ENCODE results near the gene PMEPA1.

Gene PMEPA1

DNA sequence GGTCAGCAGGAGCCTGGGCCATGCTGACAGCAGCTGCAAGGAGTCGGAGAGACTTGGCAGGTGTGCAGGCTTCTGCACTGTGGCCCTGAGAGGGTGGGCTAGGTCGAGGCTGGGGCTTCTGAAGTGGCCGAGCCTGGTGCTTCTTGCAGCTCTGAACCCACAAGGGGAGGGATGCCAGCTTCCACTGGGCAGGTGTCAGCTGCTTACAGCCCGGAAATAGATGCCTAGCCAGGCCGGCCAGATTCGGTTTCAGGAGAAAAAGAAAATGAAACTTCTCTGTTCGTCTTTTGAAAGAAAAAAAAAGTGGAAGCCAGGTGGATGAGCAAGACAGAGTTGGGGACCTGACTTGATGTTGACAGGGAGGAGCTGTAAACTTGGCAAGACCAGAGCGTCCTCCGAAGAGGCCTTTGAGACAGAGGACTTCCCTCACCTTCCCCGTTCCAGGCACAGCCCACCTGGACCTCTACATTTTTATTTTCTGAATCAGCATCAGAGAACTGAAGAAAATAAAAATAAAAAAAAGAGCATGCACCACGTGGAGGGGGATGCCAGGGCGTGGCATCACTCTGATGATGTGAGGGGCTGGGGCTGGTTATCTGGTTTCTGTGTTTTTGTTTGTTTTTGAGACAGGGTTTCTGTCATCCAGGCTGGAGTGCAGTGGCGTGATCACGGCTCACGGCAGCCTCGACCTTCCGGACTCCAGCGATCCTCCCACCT lies 89.4 kb downstream of the PMEPA1 start, which contains the start of gene ZBP1:
Gene ZBP1, minus strand, starts transcription at position 153 of the 717 bp plus-strand sequence. Its CDS starts 131 bp downstream, at position 22.
- peak; percentile 31 to 41 for DNase-seq

DNA sequence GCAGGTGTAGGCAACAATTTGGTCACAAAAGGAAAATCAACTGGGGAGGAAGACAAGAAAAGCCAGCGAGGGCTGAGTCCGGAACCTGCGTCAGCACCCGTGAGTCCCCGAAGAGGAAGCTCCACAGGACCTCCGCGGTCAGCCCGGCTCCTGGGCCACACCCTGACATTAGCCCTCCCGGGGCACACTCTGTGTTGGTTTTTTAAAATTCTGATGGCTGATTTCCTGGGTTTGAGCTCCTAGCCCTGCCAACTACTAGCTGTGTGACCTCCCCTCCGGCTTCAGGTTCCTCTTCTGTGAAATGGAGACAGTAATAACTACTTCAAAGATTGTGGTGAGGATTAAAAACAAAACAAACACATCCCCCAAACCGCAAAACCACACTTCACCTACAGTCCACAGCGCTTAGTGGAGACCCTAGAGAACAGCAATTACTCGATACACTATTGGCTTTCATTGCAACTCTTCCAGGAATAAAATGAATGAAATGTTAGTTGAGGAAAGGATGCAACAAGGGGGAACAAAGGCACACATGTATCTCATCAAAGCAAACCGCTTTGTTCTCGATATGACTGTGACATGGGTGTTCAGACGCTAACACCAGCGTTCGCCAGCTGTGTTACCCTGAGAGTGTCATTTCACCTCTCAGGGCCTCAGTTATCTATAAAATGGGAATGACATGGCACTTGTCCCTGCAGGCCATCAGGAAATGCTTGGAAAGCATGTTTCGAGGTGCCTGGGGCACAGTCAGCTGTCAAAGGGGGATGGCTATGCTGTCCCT lies 90.6 kb downstream of the PMEPA1 start:
- DNase-seq = peak; percentile 49

DNA sequence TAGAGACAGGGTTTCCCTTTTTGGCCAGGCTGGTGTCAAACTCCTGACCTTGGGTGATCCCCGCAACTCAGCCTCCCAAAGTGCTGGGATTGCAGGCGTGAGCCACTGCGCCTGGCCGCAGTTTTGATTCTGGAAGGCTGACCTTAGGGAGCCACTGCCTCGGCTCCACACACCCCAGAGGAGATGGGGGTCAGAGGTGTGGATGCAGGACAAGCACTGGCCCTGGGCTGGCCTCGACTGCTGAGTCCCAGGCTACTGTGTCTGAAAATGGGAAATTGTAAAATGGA lies 91.1 kb downstream of the PMEPA1 start:
- no peak for DNase-seq

DNA sequence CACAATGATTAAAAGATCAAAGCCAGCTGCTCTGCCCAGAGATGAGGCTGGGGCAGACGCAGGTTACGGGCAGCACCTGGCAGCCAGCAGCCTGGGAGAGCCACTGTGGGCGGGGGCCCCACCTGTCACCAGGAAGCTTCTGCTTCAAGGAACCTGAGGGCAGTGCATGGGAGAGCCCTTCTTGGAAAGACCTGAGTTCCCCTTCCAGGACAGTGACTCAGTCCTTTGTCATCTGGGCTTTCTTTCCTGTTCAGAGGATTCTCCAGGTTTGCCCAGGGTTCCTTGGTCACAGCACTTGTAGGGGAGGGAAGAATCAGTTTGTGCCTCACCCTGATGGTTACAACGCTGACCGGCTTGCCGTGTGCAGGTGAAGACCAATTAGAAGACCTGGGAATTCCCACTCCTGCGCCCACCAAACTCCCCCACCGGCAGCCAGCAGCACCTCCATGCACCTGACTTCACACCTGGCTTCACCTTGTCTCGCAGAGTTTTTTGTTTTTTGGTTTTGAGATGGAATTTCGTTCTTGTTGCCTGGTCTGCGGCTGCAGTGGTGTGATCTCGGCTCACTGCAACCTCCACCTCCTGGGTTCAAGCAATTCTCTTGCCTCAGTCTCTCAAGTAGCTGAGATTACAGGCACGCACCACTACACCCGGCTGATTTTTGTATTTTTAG lies 91.6 kb downstream of the PMEPA1 start:
- DNase-seq = no peak

DNA sequence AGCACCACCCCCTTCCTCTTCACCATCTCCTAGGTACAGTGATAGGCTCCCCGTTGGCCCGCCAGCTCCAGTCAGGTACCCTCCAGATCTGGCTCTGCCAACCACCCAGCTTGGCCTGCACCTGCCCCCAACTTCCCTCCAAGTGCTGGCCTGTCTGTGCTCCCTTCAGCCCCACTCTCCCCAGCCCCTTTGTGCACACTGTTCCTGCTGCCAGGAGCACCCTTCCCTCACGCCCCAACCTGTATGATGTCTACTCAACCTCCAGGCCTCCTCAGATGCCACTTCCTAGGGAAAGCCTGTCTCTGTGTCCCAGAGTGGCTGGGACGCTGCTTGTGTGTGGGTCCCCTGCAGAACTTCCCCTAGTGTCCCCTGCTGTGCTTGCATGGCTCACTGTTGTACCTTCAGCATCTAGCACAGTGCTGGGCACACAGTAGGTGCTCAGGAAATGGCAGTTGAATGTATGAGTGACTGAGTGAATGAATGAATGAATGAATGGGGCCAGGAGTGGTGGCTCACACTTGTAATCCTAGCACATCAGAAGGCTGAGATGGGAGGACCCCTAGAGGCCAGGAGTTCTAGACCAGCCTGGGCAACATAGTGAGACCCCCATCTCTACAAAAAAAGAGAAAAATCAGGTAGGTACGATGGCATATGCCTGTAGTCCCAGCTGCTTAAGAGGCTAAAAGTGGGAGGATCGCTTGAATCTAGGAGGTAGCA lies 92.6 kb downstream of the PMEPA1 start:
- no peak for DNase-seq

DNA sequence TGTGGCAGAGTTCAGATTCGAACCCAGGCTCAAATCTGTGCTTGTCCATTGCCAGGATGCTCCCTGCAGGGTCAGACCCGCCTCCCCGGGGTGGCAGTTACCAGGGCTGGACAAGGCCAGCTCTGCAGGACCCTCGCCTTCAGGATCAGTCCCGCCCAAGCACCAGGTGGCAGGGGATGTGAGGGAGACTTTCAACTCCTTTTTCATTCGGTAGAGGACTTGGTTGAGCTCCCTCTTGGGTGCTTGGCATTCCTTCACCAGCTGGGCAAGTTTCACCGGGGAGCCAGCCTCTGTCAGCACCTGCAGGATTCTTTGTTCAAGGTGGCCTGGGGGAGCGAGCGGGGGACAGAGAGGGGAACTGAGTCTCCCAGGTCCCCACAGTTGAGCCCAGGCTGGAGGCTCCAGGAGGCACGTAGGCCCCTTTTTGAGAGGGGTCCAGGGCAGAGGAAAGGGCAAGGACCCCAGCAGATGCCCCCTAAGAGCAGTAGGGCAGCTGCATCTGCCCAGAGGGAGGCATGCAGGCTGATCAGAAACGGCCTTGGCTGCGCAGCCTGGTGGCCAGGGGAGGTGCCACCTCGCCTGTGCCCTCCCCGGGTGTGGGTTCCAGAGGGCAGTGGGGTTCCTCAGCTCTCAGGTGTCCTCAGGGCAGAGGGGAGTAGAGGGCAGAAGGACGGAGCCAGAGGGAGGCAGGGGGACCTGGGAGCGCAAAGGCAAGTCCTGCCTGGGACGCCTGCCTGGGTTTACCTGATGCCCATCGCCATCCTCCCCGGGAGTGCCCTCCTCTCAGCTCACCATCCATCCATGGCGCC lies 93.5 kb downstream of the PMEPA1 start:
- DNase-seq = no peak

DNA sequence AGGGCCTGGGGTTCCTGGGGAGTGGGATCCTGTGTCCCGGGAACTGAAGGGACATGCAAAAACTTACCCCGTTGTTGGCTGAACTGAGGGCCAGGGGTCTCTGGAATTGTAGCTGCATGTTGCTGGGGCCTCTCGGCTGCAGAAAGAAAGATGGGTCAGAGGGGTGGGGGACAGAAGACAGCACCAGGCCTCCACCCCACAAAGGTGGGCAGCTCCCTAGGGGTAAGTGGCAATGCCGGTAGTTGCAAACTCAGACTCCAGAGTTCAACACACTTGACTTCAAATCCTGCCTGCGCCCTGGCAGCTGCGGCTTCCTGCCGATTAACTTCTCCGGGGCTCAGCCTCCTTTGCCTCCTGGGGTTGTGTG lies 94.4 kb downstream of the PMEPA1 start:
- DNase-seq = no peak

DNA sequence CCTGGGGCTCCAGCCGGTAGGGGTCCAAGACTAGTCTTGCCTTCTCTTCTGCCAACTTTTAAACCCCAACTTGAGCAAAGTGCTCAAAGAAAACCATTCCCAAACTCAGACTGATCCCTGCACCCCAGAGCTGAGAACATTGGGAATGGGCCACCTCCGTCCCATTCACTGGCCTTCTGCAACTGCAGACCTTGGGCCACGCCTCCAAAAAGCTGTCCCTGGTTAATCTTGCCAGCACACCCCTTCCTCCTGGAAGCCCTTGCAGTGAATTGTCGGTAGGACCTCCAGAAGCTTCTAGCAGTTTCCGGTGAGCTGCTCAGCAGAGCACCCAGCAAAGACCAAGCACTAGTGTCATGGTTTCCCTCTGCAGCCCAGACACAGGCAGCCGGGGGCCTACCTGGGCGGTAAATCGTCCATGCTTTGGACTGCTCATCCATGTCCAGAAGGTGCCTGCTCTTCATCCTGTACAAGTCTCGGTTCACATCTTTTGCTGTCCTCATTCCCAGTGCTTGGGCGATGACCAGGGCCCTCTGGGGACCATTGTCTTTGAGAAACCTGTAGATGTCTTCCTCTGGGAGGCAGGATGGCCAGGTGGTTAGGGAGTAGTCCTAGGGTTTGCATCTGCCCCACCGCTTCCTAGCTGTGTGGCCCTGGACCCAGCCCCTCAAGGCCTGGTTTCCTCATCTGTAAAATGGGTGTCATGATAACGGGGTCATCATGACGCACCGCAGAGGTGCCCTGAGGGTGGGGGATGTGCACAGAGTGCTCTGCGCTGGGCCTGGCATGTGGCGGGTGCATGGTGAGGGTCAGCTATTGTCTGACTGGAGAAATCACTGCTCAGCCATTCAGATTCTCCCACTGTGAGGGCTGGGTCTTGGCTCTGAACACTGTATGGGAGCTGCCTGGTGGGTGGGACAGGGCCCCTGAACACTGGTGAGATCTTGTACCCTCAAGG lies 95.0 kb downstream of the PMEPA1 start:
- DNase-seq = no peak

DNA sequence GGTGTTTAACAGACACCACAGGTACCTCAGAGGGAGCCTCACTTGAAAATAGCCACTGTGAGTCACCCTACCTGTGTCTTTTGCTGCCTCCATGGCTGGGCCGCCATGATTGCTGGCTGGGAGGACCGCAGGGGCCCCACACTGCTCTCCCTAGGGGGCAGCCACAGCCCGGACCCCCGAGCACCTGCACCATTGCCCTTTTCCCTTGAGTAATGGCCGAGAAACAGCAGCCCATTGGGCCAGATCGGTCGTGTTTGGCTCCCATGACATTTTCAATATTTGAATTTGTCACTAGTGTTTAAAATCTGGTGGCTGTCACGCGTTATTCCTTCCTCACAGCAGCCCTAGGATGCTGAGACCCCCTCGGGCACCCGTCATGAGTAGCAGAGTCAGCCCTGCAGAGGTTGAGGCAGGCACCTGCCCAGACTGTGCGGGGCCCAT lies 96.3 kb downstream of the PMEPA1 start:
- DNase-seq = no peak

DNA sequence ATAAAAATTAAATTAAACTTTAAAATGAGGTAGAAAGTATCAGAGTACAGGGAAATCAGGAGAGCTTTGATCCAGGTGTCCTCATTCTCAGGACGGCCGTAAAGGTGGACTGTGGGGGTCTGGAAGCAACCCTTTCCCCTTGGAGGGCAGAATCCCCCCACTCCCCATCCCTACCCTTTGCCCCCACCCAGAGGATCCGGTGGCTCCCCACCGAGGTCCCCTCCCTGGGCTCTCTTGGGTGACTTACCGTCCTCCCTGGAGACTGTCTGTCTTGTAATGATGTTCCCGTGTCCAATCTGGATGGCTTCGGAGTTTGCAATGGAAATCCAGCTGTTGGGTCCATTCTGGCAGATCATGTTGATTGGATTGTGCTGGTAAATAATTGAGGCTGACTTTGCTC lies 96.9 kb downstream of the PMEPA1 start:
- no peak for DNase-seq

DNA sequence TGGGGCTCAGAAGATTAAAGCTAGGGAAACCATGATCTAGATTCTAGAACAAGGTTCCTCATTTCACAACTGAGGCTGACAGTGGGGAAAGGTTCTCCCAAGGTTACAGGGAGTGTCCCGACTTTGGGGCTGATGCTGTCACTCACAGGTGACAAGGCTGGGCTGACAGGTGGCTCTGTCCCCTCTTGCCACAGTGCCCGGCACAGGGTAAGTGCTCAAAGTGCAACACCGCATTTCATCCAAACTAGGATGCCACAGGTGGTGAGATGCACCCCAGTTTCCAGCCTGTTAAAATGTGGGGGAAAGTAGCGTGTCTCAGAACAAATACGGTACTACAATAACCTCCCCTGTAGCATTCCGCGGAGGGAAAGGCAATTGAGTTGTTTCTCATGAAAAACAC lies 97.4 kb downstream of the PMEPA1 start:
- no peak for DNase-seq

DNA sequence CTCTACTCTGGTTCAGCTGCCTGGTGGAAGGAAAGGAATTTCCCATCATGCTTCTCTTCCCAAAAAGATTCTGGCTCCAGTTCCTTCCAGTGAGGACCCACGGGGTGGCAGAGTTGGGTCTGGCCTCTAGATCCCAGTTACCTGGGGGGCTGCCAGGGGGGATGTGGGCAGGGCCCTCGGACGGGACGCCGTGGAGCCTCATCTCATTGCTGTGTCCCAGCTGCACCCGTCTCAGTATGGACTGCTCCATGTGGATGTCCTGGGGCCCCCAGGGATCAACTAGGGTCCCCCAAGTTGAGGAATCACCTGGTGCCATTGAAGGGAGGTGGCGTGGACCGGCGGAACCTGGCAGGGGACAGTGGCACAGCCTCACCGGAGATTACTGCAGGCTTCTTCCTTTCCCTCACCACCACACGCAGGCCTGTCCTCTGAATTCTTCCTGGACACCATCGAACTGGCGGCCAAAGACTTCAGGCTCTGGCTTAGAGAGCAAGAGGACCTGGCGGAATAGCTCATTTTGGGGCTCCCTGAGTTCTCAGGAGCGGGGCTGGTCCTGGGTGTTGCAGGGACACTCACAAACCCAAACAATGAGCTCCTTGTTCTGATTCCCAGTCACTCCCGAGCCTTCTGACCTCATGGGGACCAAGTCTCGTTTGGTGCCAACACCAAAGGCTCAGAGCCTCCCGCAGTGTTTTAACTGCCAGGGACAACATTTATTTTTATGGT lies 98.1 kb downstream of the PMEPA1 start:
- no peak for DNase-seq

DNA sequence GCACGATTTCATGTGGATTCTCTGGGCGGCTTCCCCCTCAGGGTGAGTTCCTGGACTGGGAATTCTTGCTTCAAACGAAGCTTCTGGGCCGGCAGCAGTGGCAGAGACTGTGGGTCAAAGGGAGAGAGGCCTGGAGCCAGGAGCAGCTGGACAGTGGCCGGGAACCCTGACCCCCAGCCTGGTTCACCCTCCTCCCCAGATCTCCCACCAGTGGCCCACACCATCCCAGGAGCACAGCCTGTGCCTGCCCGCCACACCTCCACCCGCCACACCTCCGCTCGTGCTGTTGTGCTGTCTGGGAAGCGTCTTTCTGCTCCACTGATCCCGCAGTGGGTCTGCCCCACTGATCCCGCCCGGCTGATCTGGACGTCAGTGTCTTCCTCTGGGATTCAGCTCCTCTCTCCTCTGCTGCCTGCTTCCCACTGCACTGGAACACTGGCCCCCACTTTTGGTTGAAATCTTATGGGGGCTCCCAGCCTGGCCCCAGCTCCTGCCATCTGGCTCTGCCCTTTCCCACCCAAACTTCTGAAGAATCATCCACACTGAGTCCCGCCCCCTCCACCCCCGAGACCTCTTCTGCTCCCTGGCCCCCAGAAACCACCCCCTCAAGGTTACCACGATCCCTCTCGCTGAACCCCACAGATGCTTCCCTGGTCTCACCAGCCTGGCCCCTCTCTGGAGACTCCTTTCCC lies 99.4 kb downstream of the PMEPA1 start:
- DNase-seq = no peak

DNA sequence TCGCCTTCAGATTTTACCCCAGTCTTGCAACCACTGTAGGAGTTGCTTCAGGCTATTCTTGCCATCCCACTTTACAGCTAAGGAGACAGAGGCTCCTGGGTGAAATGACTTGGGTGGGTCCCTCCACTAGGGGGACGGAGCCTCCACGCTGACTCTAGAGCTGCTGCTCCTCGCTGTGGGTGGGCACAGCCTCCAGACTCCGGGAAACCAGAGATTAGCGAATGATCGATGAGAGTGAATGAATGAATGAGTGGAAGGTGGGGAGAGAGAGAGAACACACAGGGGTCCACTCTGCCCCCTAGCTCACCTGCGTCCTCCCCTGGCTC lies 100.0 kb downstream of the PMEPA1 start:
- DNase-seq = no peak

DNA sequence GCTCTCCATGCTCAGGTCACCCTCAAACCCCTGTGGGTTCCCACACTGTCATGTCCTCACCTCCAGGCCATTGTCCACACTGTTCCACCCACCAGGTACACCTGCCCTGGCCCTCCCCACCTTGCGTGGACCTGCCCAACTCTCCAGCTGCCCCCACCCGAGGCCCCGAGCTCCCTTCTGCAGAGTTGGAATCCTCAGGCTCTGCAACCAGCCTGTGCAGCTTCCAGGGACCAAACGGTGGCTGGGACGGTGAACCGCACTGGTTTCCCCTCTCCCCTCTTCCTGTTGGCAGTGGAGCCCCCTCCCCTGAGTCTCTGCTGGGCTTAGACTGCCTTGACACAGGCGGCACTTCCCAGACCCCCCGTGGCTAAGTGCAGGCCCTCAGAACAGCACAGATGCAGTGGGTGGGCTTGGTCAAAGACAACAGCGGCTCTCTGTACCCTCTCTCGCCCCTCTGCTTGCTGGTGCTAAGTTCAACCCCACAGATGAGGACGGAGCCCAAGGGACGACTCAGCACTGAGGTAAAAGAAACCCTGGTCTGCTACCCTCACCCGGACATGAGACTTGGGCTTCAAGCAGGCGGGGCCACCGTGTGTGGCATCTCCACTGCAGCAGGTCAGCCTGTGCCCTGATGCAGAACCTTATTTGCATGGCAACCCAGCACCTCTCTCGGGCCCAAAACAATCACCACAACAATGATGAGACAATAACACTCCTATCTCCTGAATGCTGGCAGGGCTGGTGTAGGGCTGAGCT lies 100.6 kb downstream of the PMEPA1 start:
- DNase-seq = no peak

DNA sequence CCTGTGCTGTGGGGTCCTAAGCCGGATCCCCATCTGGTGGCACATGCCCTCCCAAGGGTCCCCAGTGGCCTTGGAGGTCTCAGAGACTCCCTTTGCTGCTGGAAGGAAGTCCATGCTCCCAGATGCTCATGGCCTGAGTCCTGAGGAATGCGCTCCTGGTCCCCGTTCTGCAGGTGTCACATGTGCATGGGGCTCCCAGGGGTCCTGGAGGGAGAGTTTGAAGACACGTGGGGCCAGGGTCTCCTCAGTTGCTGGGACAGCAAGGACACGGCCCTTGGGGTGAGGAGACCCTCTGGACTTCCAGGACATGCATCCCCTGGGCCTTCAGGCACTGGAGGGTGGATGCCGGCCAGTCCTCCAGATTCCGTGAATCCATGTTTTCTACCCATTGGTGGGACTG lies 101.3 kb downstream of the PMEPA1 start:
- no peak for DNase-seq

DNA sequence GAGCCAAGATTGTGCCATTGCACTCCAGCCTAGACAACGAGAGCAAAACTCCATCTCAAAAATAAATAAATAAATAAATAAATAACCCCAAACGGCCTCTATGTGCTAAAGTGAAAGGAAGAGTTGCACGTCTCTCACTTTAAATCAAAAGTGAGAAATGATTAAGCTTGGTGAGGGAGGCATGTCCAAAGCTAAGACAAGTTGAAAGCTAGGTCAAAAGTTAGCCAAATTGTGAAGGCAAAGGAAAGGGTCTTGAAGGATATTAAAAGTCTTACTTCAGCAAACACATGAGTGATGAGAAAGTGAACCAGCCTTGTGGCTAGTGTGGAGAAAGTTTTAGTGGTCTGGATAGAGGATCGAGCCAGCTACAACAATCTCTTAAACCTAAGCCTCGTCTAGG lies 103.9 kb downstream of the PMEPA1 start:
- no peak for DNase-seq

DNA sequence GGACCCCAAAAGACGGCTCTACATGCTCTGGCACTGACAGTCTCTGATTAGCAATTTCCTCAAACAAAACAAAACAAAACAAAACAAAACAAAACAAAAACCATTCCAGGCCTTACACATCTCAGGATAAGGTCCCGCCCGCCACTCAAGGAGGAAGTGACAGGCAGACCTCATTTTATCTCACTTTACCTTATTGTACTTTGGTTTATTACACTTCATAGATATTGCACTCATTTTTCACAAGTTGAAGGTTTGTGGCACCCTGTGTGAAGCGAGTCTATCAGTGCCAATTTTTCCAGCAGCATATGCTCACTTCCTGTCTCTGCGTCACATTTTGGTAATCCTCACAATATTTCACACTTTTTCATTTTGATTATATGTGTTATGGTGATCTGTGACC lies 104.8 kb downstream of the PMEPA1 start:
- no peak for DNase-seq

DNA sequence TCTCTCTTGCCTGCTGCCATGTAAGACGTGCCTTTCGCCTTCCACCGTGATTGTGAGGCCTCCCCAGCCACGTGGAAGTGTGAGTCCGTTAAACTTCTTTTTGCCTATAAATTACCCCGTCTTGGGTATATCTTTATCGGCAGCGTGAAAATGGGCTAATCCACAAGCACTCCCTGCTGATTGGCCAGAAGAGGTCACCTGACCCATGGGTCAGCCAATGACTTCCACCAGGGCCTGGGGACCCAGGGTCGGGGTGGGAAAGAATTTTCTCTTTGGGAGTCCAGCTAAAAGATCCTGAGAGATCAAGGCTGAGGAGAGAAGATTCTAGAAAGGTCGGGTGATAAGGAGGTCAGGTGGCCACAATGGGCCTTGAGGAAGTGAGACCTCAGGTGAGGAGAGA lies 106.7 kb downstream of the PMEPA1 start:
- no peak for DNase-seq
